Astrocyte (in vitro differentiated cells and primary cell): ENCODE results near the gene GMPPA. TPM values are rescaled to one million over a fixed set of nuclear protein-coding genes. Genes with fewer than 3 reads are reported as not detected.

ENCODE experiments used
- DNase-seq: peaks from one replicate; pipeline ENCODE4 v3.0.0-alpha.2; 2010; ENCODE audit warnings: low read depth
- FAIRE-seq: peaks from 2 replicates; lab custom pipeline; 2011; peaks lifted over from hg19 to GRCh38; lab: Jason Lieb, UNC
- H2AFZ ChIP-seq: 2 replicates; pipeline ENCODE4 v1.6.0; 2012; ENCODE audit warnings: low read depth, low read length, inconsistent platforms
- H3K27ac ChIP-seq: 2 replicates; pipeline ENCODE4 v1.5.1; 2011; ENCODE audit warnings: low read depth, low read length, inconsistent platforms
- H3K27me3 ChIP-seq: 2 replicates; pipeline ENCODE4 v1.6.0; 2011; ENCODE audit warnings: low read length, inconsistent platforms; ENCODE audit not compliant: insufficient read depth
- H3K36me3 ChIP-seq: 2 replicates; pipeline ENCODE4 v1.5.1; 2011; ENCODE audit warnings: low read length, inconsistent platforms; ENCODE audit not compliant: insufficient read depth
- H3K4me1 ChIP-seq: 2 replicates; pipeline ENCODE4 v1.5.1; 2011; ENCODE audit warnings: low read length, inconsistent platforms; ENCODE audit not compliant: insufficient read depth
- H3K4me2 ChIP-seq: 2 replicates; pipeline ENCODE4 v1.6.0; 2012; ENCODE audit warnings: low read length, inconsistent platforms
- H3K4me3 ChIP-seq: 2 replicates; pipeline ENCODE4 v1.5.1; 2011; ENCODE audit warnings: low read depth, mild to moderate bottlenecking, low read length, inconsistent platforms; ENCODE audit not compliant: insufficient read depth
- H3K79me2 ChIP-seq: 2 replicates; pipeline ENCODE4 v1.6.0; 2012; ENCODE audit warnings: mild to moderate bottlenecking, low read length, inconsistent platforms; ENCODE audit not compliant: insufficient read depth
- H3K9ac ChIP-seq: 2 replicates; pipeline ENCODE4 v1.6.0; 2012; ENCODE audit warnings: mild to moderate bottlenecking, low read length, inconsistent platforms
- H3K9me3 ChIP-seq: 2 replicates; pipeline ENCODE4 v1.5.1; 2012; ENCODE audit warnings: low read depth, mild to moderate bottlenecking, low read length, inconsistent platforms; ENCODE audit not compliant: insufficient read depth
- H4K20me1 ChIP-seq: 2 replicates; pipeline ENCODE4 v1.6.0; 2012; ENCODE audit warnings: low read length, inconsistent platforms; ENCODE audit not compliant: insufficient read depth
- H3K27ac Mint-ChIP-seq: one replicate; pipeline ENCODE4 v1.8.0; 2021; ENCODE audit warnings: mild to moderate bottlenecking, mixed read lengths; ENCODE audit not compliant: unreplicated experiment
- H3K27me3 Mint-ChIP-seq: one replicate; pipeline ENCODE4 v1.8.0; 2021; ENCODE audit warnings: low read depth, mixed read lengths; ENCODE audit not compliant: unreplicated experiment
- H3K36me3 Mint-ChIP-seq: one replicate; pipeline ENCODE4 v1.8.0; 2021; ENCODE audit warnings: low read depth, mixed read lengths; ENCODE audit not compliant: unreplicated experiment
- H3K4me1 Mint-ChIP-seq: one replicate; pipeline ENCODE4 v1.8.0; 2021; ENCODE audit warnings: low read depth, mixed read lengths; ENCODE audit not compliant: unreplicated experiment
- H3K4me3 Mint-ChIP-seq: one replicate; pipeline ENCODE4 v1.8.0; 2021; ENCODE audit warnings: mild to moderate bottlenecking, moderate library complexity, mixed read lengths; ENCODE audit not compliant: unreplicated experiment
- H3K9me3 Mint-ChIP-seq: one replicate; pipeline ENCODE4 v1.8.0; 2021; ENCODE audit warnings: mild to moderate bottlenecking, mixed read lengths; ENCODE audit not compliant: unreplicated experiment
- EZH2 ChIP-seq: IDR thresholded peaks from 2 replicates; pipeline ENCODE4 v1.6.1; 2012; ENCODE audit warnings: mild to moderate bottlenecking, low read length, inconsistent platforms; ENCODE audit not compliant: insufficient read depth
- total RNA-seq: library from RNA; stranded (reverse); gene quantifications from 2 replicates; pipeline ENCODE4 v1.2.1, GENCODE V29; 2021
- TF ChIP-seq, protein P1 (sequence below): IDR thresholded peaks from 2 replicates; pipeline ENCODE4 v1.5.1; 2011; ENCODE audit warnings: low read depth, mild to moderate bottlenecking, inconsistent platforms, low read length, moderate library complexity; ENCODE audit not compliant: insufficient read depth

Gene GMPPA
- total RNA-seq, 1 donor from 2014 or later = 49.5 TPM

DNA sequence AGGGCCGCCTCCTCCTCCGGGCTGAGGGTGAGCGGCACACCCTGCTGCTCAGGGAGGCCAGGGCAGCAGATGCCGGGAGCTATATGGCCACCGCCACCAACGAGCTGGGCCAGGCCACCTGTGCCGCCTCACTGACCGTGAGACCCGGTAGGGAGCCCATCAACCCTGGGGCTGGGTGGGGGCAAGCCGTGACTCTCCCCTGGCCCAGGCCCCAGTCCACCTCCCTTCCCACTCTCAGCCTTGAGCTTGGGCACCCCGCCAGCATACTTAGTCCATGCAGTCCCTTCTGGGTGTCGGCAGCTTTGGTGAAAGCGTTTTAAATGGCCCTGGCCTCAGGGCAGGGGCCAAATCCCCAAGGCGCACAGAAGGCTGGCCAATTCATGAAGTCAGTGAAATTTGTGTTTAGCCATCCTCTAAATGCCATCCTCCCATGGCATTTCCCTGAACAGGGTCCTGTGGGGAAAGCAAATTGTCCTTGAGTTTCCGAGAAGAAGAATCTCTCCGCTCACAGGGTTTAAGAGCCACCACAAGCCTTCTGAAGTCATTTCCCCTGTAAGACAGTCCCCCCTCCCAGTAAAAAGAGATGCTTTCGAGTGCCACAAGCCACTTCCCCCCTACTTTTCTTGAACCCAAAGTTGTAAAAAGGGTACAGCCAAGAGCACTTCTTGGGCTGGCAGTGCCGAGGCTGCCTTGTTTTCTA lies 46.9 kb upstream of the GMPPA start:
- FAIRE-seq (no peak), DNase-seq (peak; percentile 48)
- Histone ChIP-seq H3K4me1 (peaks cover 41% of the 10 kb centered on the region), H2AFZ (no peak overlapping the region), H3K36me3 (peaks cover 6% of the 10 kb centered on the region), H3K9me3 (no peaks in the 10 kb centered on the region), H3K4me3 (no peak overlapping the region), H3K27me3 (no peaks in the 10 kb centered on the region), H3K9ac (peak overlapping the region; percentile 62), H3K79me2 (peaks cover 30% of the 10 kb centered on the region), H4K20me1 (no peaks in the 10 kb centered on the region), H3K27ac (peak overlapping the region; percentile 83), H3K4me2 (peak overlapping the region; percentile 54)
- Mint-ChIP-seq H3K4me3 (no peak overlapping the region), H3K27ac (peak overlapping the region; percentile 95), H3K9me3 (no peaks in the 10 kb centered on the region), H3K27me3 (no peaks in the 10 kb centered on the region), H3K4me1 (peaks cover 32% of the 10 kb centered on the region), H3K36me3 (peaks cover 32% of the 10 kb centered on the region)
- TF ChIP-seq EZH2 = no peak
- TF ChIP-seq, protein P1, sequence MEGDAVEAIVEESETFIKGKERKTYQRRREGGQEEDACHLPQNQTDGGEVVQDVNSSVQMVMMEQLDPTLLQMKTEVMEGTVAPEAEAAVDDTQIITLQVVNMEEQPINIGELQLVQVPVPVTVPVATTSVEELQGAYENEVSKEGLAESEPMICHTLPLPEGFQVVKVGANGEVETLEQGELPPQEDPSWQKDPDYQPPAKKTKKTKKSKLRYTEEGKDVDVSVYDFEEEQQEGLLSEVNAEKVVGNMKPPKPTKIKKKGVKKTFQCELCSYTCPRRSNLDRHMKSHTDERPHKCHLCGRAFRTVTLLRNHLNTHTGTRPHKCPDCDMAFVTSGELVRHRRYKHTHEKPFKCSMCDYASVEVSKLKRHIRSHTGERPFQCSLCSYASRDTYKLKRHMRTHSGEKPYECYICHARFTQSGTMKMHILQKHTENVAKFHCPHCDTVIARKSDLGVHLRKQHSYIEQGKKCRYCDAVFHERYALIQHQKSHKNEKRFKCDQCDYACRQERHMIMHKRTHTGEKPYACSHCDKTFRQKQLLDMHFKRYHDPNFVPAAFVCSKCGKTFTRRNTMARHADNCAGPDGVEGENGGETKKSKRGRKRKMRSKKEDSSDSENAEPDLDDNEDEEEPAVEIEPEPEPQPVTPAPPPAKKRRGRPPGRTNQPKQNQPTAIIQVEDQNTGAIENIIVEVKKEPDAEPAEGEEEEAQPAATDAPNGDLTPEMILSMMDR = no peak

DNA sequence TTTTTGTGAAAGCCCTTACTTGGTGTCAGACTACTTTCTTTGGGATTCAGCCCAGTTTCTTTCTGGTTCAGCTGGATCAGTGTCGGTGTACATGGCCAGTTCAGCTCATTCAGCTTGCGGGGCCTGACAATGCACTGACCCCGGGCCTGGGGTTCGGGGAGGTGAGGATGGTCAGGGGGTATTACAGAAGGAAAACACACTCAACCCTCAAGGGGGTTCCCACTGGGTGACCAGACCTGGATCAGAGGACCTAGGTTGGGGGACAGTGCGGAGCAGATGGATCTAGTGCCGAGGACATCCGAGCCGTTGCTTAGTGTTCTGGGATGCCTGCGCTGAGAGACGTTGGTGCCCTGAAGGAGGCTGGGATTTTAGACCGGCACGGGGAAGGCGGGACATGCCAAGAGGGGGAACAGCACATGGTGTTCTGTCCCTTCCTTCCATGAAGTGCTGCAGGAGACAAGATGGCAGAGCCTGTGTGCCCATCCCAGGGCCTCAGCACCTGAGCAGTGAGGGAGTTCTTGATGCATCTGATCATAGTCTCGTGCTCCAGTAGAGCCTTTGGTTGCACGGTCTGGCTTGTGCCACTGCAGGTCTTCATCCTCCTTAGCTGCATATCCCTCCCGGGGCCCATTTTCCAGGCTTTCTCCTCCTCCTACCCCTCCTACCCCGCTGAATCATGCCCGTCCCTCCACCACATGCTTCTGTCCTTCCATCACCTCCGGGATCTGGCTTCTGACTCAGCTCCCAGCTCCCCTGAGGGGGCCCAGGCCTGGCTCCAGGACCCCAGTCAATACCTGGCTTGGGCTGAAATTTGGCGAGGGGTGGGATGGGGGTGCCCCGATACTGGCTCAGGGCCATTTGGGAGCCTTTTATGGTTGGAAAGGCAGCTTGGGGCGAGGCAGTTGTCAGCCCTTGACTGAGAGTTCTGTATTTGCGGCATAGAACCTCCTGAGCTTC lies 46.1 kb upstream of the GMPPA start:
- no peaks in the 10 kb centered on the region for H3K27me3 ChIP-seq
- Mint-ChIP-seq H3K27ac (peak overlapping the region; percentile 95), H3K27me3 (no peaks in the 10 kb centered on the region), H3K4me3 (peak overlapping the region; percentile 60), H3K36me3 (peaks cover 35% of the 10 kb centered on the region), H3K4me1 (peaks cover 34% of the 10 kb centered on the region), H3K9me3 (no peaks in the 10 kb centered on the region)
- H3K36me3 ChIP-seq = peaks cover 6% of the 10 kb centered on the region
- H3K79me2 ChIP-seq = peaks cover 28% of the 10 kb centered on the region
- H4K20me1 ChIP-seq = no peaks in the 10 kb centered on the region
- peak overlapping the region; percentile 54 for H3K4me2 ChIP-seq
- TF ChIP-seq EZH2 = no peak
- TF ChIP-seq, protein P1 = no peak
- H3K9me3 ChIP-seq = no peaks in the 10 kb centered on the region
- peaks cover 41% of the 10 kb centered on the region for H3K4me1 ChIP-seq
- FAIRE-seq = peak; percentile 95
- no peak overlapping the region for H2AFZ ChIP-seq
- peak overlapping the region; percentile 64 for H3K9ac ChIP-seq
- H3K4me3 ChIP-seq = peak overlapping the region; percentile 2
- H3K27ac ChIP-seq = peak overlapping the region; percentile 83
- peak; percentile 97 for DNase-seq
